Inferior parietal cortex (tissue), 1 donor: ENCODE measurements around the gene BEGAIN.

Experiments used
- DNase-seq: peaks from one replicate; pipeline ENCODE4 v3.0.0-alpha.2; 2016; ENCODE audit errors: extremely low spot score

Gene BEGAIN

DNA sequence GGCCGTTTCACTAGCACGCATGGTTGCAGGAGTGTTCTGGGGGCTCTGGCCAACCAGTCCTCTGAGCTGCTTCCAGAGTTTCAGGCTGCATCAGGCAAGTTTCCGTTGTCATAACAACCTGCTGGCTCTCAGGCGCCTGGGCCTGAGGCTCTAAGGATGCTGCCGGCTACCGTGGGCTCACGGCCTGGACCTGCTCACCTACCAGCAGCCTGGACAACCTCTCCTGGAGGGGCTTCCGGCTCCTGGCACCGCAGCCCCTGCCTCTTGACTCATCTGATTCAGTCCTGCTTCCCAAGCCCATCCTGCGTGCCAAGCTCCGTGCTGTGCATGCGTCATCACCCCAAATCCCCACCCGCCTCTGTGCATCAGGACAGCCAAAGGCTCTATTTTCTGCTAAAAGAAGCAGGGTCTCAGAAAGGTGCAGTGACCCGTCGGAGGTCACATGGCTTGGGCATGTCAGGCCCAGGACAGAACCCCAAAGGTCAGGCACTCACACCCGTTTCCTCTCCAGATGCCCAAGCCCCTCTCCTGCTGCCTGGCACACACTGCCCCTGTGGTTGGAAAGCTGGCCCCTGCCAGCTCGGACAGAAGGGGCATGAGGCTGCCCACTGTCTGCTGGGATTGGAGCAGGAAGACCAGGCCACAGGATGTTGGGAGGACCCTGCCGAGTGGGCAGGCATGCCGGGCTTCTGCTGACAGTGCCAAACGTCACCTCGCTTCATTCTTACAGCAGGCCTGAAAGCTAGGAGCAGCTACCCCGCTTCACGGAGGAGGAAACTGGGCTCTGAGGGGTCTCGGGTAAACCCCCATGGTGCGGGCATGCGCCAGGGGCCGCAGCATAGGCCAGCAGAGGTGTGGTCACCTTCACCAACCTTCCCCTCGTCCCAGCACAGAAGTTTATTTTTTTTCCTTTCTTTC lies 5.7 kb downstream of the BEGAIN start:
- no peak for DNase-seq

DNA sequence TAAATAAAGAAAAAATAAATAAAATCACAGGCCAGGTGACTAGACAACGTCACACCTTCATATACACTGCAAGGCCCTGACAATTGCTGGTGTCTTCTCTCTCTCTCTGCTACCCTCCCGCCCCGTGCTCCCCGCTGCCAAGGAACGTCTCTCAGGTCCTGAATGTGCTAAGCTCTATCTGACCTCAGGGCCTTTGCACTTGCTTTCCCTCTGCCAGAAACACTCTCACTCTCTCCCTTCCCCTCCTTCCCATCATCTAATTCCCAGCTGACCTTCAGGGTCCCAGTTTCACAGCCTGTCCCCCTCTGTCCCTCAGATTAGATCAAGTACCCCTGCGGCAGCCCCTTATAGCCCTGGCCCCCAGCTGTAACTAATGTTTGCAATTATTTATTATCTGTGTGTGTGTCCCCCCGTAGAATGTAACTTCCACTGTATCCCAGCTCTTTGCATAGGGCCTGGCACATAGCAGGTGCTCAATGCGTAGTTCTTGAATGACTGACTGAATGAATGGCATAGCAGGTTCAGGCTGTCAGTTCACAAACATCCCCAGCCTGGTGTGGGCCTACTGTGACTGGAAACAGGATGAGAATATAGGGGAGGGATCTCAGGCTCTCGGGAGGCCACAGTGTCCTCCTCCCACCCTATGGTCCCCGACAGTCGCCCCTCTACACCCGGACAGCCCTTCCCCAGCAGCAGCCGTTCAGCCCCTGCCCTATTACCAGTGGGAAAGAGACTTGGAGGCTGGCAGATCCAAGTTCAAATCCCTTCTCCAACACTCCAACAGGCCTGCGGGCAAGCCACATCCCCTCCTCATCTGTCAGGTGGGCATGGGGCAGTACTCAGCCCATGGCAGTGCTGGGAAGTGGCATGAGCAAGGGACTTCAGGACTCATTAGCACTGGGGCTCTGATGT lies 6.6 kb downstream of the BEGAIN start:
- no peak for DNase-seq

DNA sequence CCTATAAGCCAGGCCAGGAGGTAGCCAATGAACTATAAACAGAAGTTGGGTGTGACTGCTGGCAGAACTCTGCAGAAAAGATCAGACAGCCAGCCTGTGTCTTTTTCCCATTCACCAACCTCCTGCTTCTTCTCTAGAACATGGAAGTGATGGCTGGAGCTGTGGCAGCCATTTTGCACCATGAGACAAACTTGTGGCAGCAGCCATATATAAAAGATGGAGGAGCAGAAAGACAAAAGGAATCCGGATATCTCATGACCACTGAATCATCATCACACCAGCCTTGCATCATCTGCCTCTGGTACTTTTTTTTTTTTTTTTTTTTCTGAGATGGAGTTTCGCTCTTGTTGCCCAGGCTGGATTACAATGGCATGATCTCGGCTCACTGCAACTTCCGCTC lies 8.7 kb downstream of the BEGAIN start:
- DNase-seq, result no peak

DNA sequence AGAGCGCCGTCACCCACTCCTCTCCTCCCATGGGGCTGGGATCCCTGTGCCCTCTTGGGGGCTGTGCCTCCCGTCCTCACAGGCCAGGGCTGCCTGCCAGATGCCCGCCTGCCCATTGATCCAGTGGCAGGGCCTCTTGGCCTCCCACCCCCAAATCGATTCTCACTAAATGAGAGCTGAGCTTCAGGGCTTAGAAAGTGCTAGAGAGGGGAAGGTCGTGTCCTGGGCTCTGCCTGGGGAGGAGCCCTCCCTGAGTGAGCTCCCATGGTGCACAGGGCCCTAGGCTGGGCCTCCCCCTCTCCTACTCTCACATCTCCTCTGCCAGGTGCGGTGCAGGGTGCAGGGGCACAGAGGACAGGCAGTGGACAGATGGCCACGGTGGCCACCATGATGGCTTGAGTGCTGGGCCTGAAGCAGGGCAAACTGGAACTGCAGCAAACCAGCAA lies 9.2 kb downstream of the BEGAIN start:
- DNase-seq, result no peak

DNA sequence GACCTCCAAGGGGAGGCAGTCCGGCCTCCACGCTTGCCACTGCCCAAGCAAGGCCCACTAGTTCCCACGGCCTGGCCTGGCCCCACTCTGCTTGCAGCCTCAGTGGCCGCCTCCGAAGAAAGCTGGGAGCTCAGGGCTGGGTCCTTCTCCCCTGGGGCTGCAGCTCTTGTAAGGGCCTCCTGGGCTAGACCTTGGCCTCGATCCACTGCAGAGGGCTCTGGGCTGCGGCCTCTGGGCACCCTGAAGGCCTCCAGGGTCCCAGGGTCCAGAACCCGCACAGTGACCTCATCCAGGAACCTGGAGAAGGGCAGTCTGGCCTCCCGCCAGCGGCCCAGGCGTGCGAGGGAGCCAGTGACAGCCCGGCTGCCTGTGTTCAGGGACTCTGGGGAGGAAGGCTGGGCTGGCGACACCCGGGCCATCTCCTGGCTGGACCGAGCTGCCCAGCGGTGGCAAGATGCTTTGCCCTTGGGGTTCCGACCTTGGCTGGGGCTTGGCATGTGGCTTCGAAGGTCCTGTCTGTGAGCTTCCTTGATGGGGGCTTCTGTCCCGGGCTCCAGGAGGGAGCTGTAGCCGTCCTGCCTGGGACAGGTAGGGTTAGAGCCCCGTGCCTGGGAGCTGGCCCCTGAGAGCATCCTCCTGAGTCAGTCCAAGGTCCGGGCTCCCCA lies 9.8 kb downstream of the BEGAIN start:
- no peak for DNase-seq

DNA sequence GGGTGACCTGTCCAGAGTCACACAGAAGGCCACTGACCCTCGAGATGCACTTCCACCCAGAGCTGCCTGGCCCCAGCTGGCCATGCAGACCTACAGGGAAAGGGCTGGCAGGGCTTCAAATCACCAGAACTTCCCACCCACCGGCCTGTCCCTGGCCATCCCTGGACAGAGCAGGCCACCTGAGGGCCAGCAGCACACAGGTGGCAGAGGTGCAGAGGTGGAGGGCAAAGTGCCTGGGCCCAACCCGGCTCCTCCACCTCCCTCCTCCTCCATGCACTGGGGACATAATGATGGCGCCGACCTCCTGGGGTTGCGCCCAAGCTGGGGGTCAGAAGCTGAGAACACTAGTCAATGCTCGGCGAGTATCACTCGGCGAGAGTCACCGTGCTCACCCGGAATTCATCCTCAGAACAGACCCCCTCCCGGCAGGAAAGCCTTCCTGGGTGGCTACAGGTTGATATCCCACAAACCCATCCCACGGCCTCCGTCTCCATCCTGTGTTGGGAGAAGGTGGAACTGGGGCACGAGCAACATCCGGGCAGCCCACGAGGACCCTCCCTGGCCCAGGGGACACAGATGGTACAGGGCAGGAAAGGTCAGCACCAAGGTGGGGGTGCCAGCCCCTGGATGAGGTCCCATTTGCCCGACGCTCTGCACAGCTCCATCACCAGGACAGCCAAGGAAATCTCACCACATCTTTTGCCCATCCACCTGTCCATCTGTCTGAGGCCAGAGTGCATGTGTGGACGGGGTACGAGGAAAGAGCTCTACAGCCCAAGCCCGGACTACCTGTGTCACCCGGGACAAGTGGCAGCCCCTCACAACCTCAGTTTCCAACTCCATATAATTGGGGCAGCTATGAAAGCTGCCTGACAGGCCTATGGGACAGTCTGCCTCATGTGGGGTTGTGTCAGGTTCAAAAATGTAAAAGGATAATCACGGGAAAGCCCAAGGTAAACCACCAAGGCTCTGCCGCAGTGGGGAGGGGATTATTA lies 10.8 kb downstream of the BEGAIN start:
- DNase-seq, result no peak

DNA sequence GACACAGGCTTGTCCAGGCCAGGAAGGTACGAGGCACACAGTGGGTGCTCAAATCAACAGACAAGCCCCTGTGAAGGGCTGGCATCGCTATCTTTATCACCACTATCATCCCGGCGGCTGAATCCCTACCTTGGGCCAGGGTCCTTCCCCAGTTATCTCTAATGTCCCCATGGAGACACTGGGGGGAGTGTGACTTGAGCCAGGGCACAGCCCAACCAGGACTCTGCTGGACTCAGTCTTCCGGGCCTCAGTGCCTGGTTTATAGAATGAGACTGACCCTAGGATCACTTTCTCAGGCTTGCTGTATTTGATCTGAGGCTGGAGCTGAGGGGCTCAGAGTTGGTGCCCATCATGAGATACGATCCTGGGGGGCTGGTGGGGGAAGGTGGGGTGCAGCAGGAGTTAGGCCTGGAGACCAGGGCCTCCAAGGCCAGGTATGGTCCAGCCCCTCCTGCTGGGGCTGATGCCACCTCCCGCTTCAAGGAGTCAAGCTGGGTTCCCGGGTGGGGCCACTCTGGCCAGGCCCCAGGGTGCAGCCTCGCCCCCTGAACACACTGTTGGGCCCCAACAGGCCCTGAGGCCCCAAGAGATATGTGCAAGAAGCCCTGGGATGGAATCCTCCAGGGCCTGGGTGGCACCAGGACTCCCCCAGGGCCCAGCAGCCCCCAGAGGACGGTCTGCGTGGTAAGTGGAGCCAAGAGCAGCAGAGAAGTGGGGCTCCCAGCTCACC lies 11.8 kb downstream of the BEGAIN start:
- no peak for DNase-seq

DNA sequence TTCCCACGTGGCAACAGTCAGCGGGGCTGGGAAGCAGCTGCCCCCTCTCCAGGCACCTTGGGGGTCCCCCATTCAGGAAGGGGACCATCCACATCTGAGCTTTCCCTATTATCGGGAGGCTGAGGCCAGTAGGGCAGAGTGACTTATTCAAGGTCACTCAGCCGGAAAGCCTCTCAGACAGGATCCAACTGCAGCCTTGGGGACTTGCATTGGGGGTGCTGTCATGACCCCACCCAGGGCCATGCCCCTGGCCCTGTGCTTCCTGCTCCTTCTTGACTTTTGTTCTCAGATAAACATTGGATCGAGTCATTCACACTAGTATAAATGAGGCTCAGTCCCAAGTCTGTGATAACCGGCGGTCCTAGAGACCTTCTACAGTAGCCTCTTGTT lies 12.6 kb downstream of the BEGAIN start:
- no peak for DNase-seq

DNA sequence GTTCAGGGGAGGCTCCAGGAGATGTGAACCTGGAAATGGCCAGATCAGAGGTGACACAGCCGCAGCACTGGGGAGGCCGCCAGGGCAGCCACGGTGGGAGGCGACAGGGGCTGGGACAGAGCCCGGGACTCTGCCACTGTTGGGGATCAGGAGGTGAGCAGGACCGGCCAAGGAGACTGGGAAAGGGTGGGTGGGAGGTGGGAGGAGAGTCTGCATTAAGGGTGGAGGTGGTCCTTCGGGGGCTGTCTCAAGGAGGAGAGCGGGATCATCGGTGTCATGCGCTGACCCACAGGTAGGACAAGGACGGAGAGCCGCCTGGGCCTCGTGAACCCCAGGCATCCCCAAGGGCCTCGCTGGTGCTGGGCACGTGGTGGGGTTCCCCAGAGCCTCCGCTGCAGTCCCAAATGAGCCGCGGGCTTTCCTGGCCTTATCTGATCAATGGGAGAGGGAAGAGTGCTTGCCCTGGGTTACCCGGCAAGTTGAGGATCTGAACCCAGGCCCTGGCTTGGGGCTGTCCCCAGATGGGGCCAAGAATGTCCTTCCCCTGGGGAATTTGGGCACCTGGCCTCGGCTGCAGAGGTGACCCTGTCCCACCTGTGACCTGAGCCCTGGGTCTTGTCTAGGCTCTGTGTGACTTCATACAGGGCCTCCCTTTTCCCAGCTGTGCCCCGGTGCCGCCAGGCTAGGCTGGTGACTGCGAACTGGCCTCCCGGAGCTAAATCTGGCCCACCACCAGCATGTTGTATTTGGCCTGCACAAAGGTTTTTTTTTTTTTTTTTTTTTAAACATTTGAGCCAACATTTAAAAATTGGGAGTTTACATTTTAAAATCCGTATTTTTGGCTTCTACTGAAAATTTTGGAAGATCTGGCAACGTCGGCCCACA lies 13.2 kb downstream of the BEGAIN start:
- DNase-seq, result no peak

DNA sequence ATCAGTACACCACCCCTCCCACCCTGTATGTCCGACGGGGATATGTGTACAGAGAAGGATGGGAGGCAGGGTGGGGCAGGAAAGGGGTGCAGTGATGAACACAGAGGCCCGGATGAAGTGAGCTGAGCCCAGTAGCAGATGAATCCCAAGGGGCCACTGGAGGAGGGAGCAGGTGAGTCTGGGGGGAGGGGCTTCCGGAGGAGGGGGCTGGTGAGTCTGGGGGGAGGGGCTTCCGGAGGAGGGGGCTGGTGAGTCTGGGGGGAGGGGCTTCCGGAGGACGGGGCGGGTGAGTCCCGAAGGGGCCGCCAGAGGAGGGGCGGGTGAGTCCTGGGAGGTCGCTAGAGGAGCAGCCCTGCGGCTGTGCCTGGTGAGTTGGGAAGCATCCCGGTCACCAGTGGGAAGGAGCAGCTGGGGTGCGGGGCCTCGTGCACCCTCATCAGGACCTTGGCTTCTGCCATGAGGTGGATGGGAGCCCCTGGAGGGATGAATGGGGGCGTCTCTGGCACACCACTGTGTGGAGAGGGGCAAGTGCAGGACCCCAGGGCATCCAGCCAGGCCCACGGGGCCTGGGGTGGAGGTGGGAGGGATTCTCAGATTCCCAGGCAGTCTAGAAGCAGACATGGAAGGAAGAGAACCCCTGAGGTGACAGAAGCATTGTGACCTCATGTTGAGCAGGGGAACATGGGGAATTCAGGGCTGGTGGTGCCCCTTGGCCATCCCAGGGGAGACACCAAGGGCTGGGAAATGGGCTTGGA lies 14.0 kb downstream of the BEGAIN start:
- no peak for DNase-seq

DNA sequence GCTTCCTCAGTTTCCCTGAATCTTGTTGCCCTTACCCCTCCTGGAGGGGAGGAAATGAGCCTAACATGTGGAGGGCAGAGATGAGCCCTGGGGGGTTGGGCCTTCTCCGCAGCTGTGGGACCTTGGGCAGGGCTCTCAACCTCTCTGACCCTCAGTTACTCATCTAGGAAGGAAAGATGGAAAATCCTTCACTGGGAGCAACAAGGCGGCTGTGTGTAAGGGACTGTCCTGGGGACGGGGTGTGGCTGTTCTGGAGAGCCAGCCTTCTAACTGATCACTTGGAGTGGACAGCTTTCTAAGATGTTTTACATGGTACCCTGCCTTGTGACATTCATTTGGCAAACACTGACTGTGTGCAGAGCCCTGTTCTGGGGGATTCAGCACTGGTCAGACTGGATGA lies 14.7 kb downstream of the BEGAIN start:
- DNase-seq, result no peak

DNA sequence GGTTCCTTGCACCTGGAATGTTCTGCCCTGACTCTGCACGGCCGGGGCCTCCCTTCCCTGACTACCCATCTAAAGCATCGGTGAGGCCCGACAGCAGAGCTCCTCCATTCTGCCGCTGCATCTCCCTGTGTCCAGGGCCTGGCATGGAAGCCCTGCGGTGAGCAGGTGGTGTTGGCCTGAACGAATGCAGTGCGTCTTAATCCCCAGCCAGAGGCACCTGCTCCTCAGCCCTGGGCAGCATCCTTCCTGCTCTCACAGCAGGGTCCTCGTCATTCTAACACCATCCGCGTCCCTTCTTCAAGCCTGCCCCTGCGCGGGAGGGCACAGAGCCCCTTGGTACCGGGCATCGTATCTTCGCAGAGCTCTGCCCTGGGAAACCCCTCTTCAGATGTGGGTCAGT lies 15.4 kb downstream of the BEGAIN start:
- DNase-seq, result no peak

DNA sequence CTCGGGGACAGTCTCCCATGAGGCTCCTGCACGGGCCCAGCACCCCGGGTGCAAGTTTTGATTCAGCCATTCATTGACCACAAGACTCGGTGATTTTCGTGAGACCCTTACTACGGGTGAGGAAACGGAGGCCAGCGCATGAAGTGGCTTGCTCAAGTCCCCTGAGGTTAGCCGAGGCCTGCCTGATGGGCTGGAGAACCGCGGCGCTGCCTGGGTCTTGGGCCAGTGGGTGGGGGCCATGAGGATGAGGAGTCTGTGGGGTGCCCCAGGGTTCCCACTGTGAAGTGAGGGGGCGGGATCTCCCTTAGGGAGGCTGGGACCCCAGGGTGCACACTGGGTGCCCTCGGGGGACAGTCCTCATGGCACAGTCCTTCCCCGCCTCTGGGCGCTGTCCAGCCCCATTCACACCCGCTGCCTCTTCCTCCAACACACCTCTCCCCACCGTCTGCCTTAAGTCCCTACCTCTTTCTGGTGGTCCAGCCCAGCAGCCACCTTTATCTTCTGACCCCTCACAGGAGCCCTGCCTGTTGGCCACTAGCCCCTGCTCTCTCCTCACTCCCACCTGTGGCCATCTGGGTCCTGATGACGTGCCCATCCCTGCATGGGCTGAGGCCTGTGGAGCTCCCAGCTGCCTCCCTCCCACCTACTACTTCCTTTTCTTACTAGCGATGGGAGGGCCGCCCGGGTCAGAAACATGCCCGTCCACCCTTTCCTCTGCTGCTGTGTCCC lies 16.3 kb downstream of the BEGAIN start:
- no peak for DNase-seq

DNA sequence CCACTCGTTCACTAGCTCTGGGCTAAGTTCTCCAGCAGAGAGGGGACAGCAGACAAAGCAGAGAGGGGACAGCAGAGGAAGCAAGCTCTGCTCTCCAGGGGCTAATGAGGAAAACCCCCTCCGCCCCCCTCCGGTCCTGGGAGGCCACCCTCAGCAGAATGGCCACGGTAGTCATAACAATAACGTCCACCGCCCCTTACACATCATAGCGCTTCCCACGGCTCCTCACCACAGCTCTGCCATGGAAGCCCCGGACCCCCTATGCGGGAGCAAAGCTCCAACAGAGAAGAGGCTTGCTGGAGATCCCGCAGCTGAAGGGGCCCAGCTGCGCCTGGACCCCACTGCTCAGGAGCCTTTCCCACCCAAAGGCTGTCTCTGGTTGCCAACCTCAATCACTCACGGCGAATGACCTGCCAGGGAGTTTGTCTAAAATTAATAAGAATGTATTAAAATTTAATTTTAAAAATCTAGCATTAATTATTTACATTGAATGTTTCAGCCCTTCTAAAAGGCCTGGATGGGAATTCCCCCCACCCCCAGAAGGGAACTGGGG lies 17.4 kb downstream of the BEGAIN start:
- no peak for DNase-seq

DNA sequence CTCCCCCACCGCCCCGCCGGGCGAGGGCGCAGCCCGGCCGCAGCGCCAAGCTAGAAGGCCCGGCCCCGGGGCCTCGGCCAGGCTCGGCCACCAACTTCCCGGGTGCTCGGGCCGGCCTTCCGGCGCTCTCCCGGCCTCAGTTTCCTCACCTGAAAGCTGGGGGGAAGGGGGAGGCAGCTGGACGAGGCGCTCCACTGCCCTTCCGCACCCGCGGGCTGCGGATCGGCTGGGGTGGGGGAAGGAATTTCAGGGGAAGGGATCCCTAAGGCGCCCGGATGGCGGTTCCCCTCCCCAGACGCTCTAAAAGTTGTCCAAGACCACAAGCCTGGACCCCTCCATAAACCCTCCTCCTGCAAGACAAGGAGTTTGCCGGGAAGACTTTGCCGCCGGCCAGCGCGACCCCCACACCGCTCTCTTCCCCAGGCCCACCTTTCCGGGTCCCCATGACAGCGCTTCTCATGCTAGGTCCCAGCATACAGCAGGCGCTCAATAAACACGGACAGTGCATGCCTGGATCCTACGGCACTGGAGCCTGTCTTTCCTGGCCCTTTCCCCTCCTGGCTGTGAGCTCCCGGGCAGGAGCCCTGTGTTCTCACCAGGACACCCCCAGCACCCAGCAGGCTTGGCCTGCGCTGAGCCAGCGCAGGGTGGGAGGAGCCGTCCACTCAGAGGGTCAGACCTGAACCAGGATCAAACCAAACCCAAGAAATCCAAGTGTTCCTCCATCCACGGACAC lies 18.1 kb downstream of the BEGAIN start:
- no peak for DNase-seq

DNA sequence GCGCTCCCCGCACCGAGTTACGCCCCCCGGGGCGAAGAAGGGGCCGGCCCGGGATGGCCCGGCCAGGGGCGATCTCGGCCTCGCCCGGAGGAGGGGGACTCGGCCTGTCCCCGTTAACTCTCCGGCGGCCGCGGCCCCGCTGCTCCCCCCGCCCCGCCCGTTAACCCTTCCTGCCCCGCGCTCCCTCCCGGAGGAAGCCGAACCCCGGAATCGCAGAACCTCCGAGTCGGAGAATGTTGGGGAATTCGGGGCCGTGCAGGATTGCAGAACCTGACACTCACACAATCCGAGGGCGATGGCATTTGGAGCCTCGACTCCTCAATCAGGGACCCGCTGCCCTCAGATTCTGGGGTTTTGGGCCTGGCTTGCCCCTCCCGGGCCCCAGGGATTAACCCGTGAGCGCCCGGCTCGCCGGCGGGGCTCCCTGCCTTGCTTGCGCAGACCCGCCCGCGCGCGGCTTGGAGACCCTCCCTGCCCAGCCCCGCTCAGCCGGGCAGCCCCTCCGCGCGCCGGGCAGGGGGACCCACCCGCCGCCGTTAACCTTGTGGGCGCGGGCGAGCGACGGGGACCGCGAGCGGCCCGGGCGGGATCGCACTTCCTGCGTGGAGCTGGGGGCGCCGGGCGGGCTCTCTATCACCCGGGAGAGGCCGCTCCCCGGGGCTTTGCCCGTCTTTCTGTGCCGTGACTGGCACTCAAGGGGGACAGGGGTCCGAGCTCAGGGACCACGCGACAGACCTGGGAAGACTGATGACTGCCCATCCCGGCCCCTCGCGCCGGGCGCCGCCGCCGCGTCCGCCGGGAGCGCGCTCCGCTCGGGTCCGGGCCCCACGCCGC lies 18.8 kb downstream of the BEGAIN start:
- DNase-seq, result no peak
